GM19467 (cell line): ENCODE measurements around the gene HSDL2.

Experiments used
- ATAC-seq: cut with Tn5 transposase; IDR thresholded peaks from one replicate; pipeline ENCODE4 v1.9.1; 2021; ENCODE audit warnings: mild to moderate bottlenecking, moderate library complexity; ENCODE audit not compliant: unreplicated experiment

Gene HSDL2

DNA sequence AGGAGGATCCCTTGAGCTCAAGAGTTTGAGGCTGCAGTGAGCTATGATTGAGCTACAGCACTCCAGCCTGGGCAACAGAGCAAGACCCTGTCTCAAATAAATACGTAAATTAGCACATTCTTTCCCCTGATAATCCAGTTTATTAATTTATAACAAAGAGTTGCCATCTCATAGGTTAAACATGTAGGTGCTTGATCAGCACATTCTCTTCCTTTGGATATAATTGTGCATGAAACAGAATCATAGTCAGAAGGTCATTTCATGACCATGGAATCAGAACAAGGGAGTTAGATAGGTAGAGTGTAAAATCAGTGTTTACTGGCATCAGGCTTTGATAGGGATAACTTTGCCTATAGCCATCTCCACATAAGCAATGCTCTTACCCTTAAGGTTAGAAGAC, 63.7 kb downstream of the HSDL2 start:
- ATAC-seq, result no peak

DNA sequence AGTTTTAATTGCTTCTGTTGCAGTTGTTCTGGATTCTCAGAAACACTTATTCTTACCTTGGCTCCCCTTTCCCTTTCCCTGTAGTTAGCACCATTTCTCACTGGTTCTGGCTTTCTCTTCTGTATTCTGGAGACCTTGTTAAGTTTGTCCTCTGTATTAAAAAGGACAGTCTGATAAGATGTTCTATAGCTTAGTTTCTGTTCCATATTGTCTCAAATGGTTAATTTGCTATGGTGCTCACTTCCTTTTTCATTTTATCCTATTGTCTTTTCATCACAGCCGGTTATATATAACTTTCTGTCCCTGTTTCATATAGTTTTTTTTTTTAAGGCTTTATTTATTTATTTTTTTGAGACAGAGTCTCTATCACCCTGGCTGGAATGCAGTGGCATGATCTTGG, 65.3 kb downstream of the HSDL2 start:
- ATAC-seq, result no peak

DNA sequence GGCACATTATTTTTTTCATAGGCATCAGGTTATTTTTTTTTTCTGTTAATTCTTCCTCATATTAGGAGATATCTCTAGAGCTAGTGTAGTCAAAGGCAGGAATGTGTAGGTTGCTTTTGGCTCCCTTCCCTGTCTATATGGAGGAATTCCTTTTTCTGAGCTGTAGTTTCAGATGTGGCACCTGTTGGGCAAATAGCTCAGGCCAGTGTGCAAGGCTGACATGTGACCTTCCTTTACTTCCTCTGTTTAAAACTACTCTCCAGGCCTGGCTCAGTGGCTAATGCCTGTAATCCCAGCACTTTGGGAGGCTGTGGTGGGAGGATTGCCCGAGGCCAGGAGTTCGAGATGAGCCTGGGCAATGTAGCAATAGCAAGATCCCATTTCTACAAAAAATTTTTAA, 66.2 kb downstream of the HSDL2 start:
- no peak for ATAC-seq

DNA sequence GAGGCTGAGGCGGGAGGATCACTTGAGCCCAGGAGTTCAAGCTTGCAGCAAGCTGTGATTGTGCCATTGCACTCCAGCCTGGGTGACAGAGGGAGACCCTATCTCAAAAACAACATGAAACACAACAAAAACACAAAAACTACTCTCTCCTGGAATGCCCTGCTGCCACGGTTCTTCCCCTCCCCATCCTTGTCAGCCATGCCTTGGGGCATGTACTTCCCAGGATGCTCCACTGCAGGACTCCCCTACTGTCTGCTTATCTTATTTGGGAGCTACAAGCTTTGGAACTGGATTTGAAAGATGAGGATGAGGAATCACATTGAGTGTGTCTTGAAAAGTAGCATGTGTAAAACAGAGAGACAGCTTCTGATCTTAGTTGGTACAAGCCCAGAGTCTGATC, 66.6 kb downstream of the HSDL2 start:
- ATAC-seq, result no peak

DNA sequence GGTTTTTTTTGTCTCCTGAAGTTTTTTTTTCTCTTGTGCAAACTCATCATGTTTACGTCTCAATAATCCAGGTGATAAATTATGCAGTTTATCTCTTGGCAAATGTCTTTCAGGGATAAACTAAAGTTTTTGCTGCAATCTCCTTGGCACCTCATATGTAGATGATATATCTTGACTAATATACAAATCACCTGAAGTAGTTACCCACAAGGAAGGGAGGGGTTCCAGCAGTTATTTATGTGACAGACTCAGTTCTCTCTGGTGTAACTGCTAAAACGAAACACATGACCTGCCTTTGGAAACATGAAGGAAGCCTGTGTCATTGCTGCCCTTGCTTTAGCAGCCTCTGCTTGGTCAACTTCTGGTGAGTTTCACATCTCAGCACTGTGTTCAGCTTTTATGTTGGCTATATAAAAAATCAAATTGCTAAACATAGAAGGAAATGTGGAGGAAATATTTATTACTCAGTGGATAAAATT, 67.4 kb downstream of the HSDL2 start:
- ATAC-seq, result no peak

DNA sequence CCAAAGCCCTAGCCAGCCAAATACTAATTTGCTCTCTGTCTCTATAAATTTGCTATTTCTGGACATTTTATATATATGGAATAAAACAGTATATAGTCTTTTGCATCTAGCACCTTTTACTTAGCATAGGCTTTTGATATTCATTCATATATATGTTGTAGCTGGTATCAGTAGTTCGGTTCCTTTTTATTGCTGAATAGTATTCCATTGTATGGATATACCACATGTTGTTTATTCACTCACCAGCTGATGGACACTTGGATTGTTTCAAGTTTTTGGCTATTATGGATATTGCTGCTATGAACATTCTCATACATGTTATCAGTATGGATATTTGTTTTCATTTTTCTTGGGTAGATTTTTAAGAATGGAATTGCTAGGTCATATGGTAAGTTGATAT, 82.9 kb downstream of the HSDL2 start:
- no peak for ATAC-seq

DNA sequence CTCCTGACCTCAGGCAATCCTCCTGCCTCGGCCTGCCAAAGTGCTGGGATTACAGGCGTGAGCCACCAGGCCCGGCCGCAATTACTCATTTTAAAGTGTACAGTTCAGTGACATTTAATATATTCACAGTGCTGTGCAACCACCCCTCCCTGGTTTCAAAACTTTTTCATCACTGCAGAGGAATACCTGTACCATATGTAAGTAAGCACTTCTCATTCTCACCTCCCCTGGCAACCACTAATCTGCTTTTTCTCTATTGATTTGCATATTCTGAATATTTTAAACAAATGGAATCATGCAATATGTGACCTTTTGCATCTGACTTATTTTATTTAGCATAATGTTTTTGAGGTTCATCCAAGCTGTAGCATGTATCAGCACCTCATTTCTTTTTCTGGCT, 85.4 kb downstream of the HSDL2 start:
- ATAC-seq, result no peak

DNA sequence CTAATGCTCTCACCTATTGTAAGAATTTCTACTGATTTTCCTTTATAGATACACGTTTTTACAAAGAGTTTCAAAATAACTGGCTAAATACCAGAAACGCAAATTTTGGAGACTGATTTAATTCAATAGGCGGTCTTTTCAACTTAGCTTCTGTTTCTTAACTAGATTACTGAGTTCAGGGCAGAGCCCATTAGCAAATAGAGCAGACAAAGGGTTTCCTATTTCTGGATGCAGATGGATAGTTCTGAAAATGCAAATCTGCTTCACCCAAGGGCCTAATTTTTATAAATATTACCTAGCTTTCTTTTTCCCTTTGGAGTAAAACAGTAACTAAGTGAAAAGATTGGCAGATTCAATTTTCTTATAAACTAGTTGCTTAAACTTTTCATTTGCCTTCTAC, 93.1 kb downstream of the HSDL2 start:
- ATAC-seq, result no peak

DNA sequence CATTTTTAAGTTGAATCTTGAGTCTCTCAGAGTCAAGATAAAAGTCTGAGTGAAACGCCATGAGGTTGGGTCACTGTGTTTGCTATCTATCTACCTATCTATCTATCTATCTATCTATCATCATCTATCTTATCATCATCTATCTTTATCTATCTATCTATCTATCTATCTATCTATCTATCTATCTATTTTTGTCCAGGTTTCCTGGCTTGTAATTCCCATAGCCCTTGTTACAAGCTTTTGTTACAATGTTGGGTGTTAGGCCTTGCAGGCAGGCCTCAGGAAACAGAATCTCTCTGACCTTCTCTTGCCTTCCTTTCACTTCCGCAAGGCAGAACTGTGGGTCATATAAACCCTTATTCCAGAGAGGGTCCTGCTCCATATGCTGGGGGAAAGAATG, 94.1 kb downstream of the HSDL2 start:
- ATAC-seq, result no peak

DNA sequence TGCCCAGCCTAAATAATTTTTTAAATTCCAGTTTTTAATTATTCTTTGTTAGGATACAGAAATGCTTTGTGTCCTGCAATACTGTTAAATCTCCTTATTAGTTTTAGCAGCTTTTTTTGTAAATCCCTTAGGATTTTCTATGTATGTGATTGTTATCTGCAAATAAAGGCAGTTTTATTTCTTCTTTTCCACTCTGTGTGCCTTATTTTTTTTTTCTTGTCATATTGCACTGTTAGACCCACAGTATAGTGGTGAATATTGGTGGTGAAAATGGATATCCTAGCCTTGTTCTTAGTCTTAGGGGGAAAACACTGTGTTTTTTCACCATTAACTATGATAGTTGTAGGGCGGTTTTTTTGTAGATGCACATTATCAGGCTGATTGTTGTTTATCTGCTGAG, 95.4 kb downstream of the HSDL2 start:
- no peak for ATAC-seq

DNA sequence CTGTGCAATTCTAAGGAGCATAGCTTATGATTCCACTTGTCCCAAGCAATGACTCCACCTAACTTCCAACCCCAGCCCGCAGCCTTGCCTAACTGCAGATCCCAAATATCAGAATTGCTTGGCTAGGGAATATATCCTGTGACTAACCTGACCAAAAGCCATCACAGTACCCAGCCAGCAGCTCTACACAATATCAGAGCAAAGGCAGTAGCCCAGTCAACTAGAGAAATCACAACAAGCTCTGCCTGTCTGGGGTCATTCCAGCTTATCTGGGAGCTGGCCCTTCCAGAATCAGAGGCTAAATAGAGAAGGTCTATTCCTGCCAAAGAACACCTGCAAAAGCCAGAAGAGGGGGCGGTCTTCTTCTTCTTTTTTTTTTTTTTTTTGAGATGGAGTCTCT, 97.4 kb downstream of the HSDL2 start:
- no peak for ATAC-seq

DNA sequence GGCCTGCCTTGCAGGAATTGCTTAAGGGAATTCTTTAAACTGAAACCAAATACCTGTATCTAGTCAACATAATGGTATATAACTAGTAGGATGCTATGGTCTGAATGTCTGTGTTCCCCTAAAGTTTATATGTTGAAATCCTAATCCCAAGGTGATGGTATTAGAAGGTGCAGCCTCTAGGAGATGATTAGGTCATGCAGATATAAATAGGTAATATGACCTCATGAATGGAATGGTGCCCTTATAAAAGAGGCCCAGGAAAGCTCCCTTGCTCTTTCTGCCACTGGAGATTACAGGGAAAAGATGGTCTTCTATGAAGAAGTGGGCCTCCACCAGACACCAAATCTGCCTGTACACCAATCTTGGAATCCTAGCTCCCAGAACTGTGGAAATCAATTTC, 99.3 kb downstream of the HSDL2 start:
- ATAC-seq, result no peak

DNA sequence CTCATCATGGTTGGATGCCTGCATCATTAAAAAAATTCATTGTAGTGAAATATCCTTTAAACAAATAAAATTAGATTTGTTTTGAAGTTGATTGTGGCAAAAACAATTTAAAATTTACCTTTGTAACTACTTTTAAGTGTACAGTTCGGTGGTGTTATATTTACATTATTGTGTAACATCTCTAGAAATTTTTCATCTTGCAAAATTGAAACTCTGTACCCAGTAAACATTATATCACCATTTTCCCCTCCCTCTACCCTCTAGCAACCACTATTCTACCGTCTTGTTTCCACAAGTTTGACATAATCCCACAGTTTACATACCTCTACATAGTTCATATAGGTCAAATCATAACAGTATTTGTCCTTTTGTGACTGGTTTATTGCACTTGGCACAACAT, 104.7 kb downstream of the HSDL2 start:
- no peak for ATAC-seq

DNA sequence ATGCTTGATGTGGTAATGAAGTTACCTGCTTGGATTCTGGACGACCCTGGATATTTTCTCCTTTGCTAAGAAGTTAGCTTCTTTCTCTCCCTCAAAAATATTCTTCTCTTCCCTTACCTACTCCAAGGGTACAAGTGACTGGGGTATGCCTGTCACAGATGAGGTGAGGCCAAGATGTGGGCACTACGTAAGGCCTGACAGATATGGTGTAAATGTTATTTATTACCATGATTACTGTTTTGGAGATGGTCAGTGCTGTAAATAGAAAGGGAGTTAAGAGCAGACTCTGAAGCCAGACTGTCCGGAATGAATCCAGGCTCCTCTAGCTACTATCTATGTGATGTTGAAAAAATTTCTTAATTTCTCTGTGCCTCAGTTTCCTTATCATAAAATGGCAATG, 105.7 kb downstream of the HSDL2 start:
- ATAC-seq, result no peak

DNA sequence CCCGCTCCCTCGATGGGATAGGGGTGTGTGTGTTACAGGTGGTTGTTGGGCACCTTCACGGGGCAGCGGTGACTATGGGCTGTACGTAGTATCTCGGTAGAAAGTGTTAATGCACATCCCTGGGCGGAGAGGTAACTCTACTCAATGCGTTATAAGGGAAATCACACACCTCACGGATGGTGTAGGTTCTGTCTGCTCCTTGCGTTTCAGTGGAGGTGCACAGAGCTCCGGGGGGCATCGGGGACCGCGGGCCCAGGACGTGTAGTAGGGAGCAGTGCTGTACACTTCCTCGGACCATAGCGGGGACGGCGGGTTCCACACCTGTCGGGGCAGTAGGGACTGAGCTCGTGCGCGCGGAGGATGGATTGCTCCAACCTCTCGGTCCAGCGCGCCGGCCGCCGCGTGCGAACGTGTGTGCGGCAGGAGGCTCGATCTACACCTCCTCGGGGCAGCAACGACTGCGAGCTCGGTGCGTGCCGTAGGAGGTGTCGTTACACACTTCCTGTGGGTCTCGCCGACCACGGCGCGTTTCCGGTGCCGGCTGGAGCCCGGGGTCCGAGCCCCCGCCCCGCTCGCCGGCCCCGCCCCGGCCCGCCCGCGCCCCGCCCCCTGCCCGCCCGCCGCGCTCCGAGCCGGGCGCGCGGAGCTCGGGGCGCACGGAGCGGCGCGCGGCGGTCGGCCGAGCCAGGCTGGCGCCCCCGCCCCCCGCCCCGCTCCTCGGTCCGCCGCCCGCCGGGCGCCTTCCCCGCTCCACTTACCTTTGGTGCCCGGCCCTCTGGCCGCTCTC, 106.5 kb downstream of the HSDL2 start, which contains the start of gene KIAA1958:
KIAA1958 (plus strand) TSS at position 607 of the 787 bp plus-strand sequence. CDS start 87,254 bp downstream, outside the sequence.
- ATAC-seq, result peak; percentile 89

DNA sequence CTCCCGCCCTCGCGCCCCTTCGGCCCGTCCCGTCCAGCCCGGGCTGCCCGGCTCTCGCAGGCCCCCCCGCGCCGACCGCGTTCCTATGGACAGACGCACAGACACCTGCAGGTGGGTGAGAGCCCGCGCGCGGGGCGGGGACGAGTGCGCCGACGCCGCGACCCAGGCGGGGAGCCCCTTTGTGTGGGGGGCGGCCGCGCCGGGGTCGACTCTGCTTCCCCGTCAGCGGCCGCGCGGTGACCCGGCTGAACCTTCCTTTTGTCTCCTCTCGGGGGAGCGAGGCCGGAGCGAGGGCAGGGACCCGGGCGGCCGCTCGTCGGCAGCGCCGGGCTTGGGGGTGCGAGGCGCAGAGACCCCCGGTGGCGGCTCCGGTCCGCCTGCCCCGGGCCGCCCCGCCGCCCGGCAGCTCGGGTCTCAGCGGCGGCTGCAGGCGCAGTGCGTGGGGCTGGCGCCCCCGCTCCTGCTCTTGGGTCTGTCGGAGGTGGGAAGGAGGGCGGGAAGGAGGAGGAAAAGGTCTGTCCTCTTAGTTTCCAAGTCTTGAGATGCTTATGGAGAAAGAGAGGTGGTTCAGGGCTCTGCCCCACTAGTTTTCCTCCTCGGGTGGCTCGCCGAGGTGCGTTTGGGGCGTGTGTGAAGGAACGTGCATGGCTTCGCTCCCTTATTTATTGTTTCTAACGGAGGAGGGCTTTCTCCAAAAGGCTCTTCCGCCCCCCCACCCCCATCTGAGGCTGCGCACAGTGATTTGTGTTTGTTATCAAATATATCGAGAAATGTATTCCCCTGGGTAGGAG, 107.3 kb downstream of the HSDL2 start:
- ATAC-seq, result peak; percentile 37

DNA sequence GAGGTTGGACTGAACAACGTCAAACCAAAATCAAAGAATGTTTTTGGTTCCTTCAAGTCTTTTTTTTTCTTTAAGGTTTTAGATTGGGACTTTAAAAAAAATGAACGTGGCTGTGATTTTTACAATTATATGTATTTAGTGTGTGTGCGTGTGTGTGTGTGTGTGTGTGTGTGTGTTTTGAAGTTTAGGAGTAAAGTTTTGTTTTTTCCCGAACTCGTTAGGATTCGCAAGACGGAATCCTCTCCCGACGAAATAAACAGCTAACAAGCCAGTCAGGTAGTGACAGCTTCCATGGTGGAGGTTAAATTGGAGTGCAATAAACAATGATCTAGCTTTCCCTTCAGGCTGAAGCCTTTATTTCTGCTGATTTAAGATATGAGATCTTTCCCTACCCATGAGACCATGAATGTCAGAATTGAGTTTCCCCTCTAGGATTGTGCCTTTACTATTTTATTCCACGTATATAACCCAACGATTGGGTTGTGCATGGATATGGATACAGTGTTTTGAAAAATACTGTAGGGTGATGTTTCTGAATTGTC, 108.0 kb downstream of the HSDL2 start:
- ATAC-seq, result no peak

DNA sequence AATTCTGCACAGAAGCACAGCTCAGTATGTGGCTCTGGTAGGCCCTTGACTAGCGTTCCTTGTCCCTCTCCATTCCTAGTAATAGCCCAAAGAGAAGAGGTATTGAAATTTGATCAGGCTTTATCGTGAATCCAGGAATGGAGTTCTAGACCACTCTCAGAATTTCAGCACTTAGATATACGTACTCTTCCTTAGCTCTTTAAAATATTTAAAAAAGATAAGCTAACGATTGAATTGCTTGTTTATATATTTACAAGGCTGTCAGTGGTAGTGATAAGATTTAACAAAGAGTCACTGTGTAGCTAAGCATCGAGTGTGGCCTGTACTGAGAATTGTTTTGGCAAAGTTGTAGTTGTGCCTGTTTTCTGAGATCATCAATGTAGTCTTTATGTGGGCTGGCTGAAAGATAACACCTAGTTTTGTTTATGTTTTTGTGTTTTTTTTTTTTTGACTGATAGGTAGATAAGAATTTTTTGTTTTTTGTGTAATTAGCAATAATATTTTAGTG, 109.2 kb downstream of the HSDL2 start:
- ATAC-seq, result no peak

DNA sequence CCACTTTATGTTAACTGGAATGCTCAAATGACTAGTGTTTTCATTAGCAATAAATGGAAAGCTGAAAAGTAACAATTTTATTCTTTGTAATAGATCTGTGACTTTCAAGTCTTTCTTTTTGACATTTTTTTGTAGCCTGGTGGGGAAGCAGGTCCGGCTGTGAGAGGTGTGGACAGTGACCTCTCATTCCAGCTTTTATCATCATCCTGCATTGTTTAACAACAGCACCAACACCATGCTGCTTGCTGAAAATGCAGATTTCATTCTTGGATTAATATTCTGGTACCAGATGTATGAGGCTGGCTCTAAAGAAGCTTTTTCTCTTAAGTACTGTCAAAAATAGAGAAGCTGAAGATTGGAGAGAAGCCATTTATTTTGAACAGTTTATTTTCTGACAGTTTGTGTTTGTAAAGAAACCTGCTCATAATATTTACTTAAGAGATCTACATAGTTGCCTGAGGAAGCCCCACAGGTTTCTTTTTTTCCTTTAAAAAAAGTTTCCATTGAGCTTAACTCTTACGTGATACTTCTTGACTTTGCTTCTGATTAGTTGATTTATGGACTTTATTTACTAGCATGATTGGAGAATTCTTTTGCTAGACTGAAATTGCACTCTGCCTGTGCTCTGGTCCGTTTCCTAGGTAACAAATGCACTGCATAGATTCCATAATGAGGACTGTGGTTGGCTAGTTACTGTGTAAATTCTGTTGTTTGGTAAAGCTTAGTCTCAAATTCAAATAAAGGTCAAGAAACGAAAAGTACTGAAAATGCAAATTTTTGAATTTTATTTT, 110.2 kb downstream of the HSDL2 start:
- ATAC-seq, result no peak

DNA sequence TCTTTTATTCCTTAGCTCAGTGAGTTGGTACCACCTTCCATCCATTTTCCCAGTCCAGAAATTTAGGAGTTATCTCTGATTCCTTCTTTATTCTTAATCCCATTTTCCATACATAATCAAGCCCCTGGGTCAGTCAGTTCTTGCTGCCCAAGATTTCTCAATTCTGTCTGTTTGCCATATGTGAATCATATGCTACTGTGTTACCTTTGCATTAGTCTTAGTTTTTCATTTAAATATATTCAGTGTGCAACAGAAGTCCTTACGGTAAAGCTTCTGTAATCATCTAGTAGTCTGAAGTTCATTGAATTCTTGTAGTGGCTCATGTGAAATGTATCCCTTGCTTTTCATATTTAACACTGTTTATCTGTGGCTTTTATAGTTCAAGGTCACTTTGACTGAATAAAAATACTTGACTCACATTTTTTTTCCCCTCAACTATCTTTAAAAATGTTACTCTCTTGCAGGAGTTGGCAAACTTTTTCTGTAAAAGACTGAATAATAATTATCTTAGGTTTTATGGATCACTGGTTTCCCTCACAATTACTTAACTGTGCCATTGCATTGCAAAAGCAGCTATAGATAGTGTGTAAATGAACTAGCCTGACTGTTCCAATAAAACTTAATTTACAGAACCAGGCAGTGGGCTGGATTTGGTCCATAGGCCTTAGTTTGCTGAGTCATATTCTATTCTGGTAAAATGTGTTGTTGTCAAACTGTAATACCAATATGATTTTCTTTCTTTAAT, 113.7 kb downstream of the HSDL2 start:
- ATAC-seq, result no peak
